ENCODE results near the gene MSRB3.
"Not testable (repeated sequence)": the region's sequence is repeated elsewhere in the genome, so short reads cannot be mapped to it uniquely, and the experiment has no call there.

The MSRB3 gene

GRCh38 chr12:65407388-65408149 lies 129.1 kb downstream of the MSRB3 start:
- DNase-seq: no peak

- no peak for DNase-seq
Measured at GRCh38 chr12:65408441-65408840, 130.0 kb downstream of the MSRB3 start.

- DNase-seq: no peak
Measured at GRCh38 chr12:65409726-65410125, 131.2 kb downstream of the MSRB3 start.

DNA sequence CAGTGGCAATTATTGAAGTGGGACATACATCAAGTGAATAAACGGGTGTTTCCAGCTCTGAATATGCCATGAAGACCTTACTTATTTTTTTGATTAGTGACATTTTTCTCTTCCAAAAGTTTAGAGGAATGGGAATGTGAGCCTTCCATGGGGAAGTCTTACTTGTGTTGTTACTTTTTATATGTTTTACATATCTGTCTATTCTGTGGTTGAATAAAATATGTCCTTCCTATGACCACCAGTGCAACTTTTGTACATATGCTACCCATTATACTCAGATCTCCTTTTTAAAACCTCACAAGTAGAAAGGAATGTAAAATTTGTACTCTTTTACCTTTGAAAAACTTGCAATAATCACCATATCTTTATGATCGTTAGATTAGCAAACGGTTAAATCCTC lies 132.7 kb downstream of the MSRB3 start:
- DNase-seq: no peak

DNA sequence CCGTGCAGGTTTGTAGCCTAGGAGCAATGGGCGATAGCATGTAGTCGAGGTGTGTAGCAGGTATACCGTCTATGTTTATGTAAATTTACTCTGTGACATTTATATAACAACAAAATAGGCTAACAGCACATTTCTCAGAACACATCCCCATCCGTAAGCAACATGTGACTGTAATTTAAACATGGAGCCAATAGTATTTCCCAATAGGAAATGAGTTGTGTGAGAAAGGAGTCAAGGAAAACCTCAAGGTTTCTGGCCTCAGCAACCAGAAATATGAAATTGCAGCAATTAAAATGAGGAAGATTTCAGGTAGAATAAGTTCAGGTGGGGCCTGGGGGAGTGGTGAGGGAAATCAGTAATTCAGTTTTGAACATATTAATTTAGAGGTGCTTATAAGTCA lies 136.0 kb downstream of the MSRB3 start:
- DNase-seq: no peak

- DNase-seq: no peak
Measured at GRCh38 chr12:65415826-65416225, 137.3 kb downstream of the MSRB3 start.

GRCh38 chr12:65419284-65420072 lies 141.0 kb downstream of the MSRB3 start:
- DNase-seq: no peak

GRCh38 chr12:65420941-65421340 lies 142.5 kb downstream of the MSRB3 start:
- no peak for DNase-seq

- no peak for DNase-seq
Measured at GRCh38 chr12:65427646-65428045, 149.2 kb downstream of the MSRB3 start.

DNA sequence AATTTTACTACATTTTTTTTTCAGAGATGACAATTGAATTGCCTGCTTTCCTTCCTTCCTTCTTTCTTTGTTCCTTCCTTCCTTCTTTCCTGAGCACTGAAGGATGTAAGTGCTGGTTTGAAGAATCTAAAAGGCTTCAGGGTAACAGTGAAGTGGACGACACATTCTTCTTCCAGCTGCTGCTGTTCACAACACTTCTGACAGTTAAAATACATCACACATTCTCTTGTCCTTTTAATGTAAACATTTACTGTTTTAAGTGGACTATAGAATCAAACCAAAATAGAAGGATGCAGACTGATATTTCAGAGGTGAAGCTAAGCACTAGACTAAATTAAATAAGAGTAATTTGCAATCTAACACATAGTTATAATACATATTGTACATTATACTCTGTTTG lies 151.5 kb downstream of the MSRB3 start:
- no peak for DNase-seq

DNA sequence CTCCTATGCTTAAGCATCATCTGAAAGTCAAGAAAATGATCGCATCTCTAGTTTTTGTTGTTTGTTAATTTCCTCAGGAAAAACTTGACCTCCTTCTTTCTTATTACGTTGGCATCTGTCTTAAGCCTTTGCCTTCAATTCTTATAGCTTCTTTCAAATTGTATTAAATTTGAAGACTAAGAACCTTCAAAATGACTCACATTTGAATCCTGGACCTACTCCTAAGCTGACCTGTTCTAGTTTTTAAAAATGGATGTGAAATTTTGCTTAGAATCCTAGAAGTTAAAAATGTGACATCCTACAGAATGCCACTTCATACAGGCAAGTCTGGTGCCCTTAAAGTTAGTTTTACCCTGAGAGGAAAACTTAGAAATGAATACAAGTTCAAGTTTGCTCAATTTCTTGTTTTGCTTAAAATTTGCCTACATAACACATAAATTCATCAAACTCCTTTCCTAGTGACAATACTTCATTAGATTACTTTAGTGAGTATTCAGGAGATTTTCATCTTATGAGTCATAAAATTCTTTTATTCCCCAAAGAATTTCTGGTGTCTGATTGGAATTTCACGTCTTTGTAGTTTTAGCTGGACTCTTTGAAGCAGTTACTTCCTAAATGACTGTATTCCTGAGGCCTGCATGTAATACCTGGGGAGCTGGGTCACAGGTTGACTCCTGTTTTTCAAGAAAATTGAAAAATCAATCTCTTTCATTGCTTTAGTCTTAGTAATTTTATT lies 152.3 kb downstream of the MSRB3 start:
- no peak for DNase-seq

DNA sequence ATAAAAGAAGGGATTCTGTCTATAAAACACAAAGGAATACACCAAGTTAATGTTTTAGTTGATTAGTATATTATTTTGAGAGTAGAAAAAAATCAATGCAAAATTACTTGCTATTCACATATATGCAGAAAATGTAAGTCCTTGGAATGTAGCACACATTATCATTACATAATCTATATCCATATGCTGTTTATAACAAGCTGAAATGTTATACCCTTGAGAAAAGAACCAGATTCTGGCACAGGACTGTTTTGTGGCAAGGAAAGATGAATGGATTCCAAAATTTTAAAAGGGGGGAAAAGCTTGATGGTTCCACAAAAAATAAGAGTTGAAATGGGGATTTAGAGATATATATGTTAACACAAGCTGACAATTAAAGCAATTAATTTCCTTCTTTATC lies 153.6 kb downstream of the MSRB3 start:
- no peak for DNase-seq

GRCh38 chr12:65432651-65433050 lies 154.2 kb downstream of the MSRB3 start:
- DNase-seq: no peak

GRCh38 chr12:65434737-65435136 lies 156.3 kb downstream of the MSRB3 start:
- DNase-seq: no peak

DNA sequence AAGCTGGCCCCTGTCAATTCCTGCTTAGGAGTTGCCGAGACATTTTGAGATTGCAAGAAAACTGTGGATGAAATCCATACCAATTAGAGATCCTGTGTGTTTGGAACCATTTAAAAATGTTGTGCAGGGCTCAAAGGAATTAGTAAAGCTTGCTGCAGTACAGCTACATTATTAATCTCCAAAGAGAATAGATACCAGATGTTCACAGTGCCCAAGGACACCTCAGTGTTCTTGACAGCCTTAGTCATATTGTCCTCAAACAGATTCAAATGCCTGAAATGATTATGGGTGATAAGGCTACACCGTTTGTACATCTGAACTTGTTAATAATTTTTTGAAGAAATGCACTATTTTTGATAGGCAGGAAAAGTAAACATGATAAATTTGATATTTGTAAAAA lies 164.6 kb downstream of the MSRB3 start:
- no peak for DNase-seq

GRCh38 chr12:65444996-65445395 lies 166.5 kb downstream of the MSRB3 start:
- DNase-seq: no peak

GRCh38 chr12:65446901-65447300 lies 168.4 kb downstream of the MSRB3 start:
- no peak for DNase-seq

- no peak for DNase-seq
Measured at GRCh38 chr12:65449400-65449799, 170.9 kb downstream of the MSRB3 start.

- DNase-seq: no peak
Measured at GRCh38 chr12:65450625-65451024, 172.1 kb downstream of the MSRB3 start.

DNA sequence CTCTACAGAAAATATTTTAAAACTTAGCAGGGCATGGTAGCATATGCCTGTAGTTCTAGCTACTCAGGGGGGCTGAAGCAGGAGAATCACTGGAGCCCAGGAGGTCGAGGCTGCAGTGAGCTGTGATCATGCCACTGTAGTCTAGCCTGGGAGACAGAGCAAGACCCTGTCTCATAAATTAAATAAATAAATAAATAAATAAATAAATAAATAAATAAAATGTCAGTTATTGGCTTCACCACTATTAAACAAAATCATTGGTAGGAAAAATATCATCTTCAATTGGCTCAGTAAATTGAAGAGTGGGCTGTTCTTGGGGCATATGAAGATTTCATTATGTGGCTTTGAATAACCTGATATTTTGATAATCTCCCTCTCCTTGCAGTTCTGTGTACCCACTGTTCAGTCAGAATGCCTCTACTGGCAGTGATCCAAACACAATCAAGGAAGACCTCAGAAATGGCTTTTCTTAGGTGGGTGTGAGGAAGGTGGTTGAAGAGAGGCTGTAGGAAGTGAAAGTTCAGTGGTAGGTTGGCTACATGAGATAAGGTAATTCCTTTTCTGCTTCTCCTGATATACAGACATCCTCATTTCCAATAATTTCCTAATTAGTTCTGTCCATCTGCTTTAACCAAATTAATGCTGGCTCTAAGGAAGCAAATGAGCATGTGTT lies 175.8 kb downstream of the MSRB3 start:
- DNase-seq: no peak

GRCh38 chr12:65457341-65457740 lies 178.9 kb downstream of the MSRB3 start:
- DNase-seq: not testable (repeated sequence)

GRCh38 chr12:65458718-65459117 lies 180.2 kb downstream of the MSRB3 start:
- DNase-seq: no peak

GRCh38 chr12:65459545-65459944 lies 181.1 kb downstream of the MSRB3 start:
- no peak for DNase-seq

All from NCI-H1694 treated with DMSO at 0.1 percent for 48 hours (cell line).